H54 (cell line): ENCODE results near the gene AP3B1.
"Not testable (repeated sequence)": the region's sequence is repeated elsewhere in the genome, so short reads cannot be mapped to it uniquely, and the experiment has no call there.

Experiments
- DNase-seq: peaks from one replicate; pipeline ENCODE4 v3.0.0; 2011; ENCODE audit warnings: low spot score, mixed read lengths; ENCODE audit not compliant: insufficient read length
- FAIRE-seq: peaks from 3 replicates; lab custom pipeline; 2011; peaks lifted over from hg19 to GRCh38; lab: Jason Lieb, UNC
- POLR2A ChIP-seq: IDR thresholded peaks from 2 replicates; pipeline ENCODE4 v1.6.1; 2011; ENCODE audit warnings: low read depth, mild to moderate bottlenecking, low read length

The AP3B1 gene

DNA sequence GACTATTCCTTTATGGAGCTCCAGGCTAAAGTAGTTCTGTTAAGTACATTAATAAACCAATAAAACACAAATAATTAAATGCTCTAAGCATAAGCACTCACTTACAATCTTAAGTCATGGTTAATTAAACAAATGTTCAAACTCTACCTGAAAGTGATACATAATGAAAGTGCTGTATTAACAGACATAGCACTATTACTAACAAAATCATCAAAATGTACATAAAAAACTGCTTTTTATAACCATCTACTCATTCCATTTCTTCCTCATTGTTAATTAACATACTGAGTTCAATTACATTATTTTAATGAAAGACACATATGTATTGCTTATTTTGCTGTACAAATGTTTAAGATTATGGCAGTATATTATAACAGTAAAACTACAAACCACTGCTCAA is 107.3 kb downstream of the AP3B1 start:
- no peak for DNase-seq
- no peak for FAIRE-seq

DNA sequence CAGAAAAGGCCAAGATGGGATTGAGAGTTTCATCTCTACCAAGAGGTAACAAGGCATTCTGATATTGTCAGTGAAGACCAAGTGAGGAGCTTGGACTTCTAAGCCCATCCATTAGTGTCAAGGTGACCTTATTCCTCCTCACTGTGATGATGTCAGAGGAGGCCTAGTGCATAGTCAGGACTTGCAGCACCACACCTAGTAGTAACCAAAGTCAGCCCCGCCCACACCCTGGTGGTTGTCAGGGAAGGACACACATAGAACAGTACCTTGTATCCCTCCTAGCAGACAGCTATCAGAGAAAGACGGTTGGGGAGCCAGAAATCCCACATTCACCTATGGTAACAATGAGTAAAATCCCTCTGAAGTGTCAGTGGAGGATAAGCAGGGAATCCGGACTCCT is 111.7 kb downstream of the AP3B1 start:
- DNase-seq (no peak), FAIRE-seq (peak; percentile 30)
- TF ChIP-seq POLR2A, result no peak

More for the DNA sequence above, 107.3 kb downstream of the AP3B1 start:
- TF ChIP-seq POLR2A, result no peak

- DNase-seq (no peak), FAIRE-seq (no peak)
- TF ChIP-seq POLR2A, result no peak
These were observed 116.1 kb downstream of the AP3B1 start for GRCh38 chr5:78178356-78178755.

DNA sequence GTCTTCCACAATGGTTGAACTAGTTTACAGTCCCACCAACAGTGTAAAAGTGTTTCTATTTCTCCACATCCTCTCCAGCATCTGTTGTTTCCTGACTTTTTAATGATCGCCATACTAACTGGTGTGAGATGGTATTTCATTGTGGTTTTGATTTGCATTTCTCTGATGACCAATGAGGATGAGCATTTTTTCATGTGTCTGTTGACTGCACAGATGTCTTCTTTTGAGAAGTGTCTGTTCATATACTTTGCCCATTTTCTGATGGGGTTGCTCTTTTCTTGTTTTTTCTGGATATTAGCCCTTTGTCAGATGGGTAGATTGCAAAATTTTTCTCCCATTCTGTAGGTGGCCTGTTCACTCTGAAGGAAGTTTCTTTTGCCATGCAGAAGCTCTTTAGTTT is 124.2 kb downstream of the AP3B1 start:
- not testable (repeated sequence) for FAIRE-seq, DNase-seq

GRCh38 chr5:78162253-78162862 is 132.1 kb downstream of the AP3B1 start:
- TF ChIP-seq POLR2A, result no peak
- no peak for DNase-seq
- FAIRE-seq, result peak; percentile 79

DNA sequence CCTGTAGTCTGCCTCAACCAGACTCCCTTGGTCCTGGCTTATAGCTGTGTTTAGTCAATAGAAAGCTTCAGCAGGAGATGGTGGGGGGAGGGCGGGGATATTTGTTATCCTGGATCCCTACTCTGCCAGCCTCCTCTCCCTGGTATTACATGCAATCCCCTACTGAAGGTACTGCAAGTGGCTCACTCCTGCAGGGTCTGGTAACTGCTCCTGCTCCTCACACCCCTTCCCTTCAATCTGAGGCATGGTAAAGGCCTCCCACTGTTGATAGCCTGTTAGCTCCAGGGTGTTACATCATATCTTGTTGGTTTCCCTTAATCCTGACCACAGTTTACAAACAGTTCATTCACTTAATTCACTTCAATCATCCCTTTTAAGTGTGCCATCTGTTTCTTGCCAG is 137.5 kb downstream of the AP3B1 start:
- no peak for TF ChIP-seq POLR2A
- no peak for FAIRE-seq
- DNase-seq, result no peak

DNA sequence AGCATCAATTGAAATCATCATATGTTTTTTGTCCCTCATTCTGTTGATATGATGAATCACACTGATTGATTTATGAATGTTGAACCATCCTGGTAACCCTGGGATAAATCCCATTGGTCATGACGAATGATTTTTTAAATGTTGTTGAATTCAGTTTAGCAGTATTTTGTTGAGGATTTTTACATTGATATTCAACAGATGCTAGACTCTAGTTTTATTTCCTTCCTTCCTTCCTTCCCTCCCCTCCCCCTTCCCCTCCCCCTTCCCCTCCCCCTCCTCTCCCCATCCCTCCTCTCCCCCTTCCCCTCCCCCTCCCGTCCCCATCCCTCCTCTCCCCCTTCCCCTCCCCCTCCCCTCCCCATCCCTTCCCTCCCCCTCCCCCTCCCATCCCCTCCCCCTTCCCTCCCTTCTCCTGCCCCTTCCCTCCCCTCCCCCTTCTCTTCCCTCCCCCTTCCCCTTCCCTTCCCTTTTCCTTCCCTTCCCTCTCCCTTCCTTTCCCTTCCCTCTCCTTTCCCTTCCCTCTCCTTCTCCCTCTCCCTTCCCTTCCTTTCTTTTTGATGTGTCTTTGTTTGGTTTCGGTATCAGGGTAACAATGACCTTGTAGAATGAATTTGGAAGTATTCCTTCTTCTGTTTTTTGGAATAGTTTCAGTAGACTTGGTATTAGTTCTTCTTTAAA is 142.8 kb downstream of the AP3B1 start:
- TF ChIP-seq POLR2A, result no peak
- DNase-seq (no peak), FAIRE-seq (no peak)

DNA sequence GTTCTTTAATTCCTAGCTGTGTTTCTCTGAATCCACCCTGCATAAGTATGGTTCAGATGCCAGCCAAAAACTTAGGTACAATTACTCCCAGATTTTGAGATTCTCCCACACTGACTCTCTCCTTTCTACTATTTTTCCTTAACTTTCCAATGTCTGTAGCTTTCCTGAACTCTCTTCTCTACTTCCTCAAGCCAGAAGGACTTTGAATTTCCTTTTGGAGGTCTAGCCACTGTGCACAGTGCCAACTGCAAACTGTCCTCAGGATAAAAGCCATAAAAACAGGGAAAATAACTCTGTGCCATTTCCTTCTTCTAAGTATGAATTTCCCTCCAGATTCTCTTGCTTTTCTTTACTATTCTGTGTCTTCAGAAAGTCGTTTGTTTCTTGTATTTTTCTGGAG is 157.2 kb downstream of the AP3B1 start:
- DNase-seq, result no peak
- peak; percentile 11 for FAIRE-seq
- TF ChIP-seq POLR2A, result no peak

DNA sequence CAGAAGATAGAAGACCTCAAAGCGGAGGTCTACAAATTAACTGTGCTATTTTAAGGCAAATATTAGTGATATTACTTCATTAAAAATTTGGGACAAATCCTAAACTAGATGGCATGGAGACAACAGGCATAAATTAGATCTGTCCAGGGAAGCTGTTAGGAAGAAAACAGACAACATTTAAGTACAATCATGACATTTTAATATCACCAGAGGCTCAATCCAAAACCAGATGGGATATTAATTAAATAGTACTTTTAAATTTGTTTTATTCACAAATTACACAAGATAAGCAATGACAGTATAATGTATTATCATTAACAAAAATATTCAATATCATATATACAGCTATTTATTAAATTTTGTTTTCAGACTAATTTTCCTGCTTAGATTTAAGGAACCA is 161.1 kb downstream of the AP3B1 start:
- FAIRE-seq (no peak), DNase-seq (no peak)
- no peak for TF ChIP-seq POLR2A

DNA sequence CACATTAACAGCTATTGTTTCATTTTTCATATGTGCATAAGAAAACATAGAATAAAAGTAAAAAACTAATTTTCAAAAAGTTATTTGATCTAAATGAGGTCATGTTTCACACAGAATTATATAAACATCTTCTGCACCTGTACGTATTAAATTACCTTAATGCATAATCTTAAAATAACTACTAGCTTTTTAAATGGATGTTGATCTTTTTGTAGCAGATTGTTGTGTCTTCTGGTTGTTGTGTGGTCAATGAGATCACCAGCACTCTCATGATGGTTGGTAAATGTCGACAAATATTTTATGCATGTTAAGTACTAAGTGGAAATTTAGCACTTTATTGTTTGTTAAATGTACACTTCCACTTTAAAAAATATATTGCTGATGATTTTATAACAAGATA is 162.0 kb downstream of the AP3B1 start:
- no peak for TF ChIP-seq POLR2A
- DNase-seq, result no peak
- no peak for FAIRE-seq

DNA sequence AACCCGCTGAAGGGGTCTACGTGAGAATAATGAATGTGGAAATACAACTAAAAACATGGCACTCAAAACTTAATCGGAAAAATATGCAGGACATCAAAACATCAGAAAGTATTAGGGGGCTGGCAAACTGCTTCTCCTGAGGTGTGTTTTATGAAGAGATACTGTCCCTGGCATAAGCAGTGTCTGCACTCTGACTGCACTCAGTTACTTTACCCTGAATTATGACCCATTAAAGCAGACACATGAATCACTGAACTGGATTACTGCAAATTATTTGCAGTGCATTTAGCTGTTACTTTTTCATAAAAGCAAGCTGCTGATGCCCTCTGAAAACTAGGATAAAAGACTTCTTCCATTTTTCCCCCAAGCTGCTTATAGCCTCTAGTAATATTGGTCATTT is 164.9 kb downstream of the AP3B1 start:
- FAIRE-seq (no peak), DNase-seq (no peak)
- no peak for TF ChIP-seq POLR2A

GRCh38 chr5:78127875-78128274 is 166.6 kb downstream of the AP3B1 start:
- no peak for TF ChIP-seq POLR2A
- FAIRE-seq, result no peak
- no peak for DNase-seq

- DNase-seq (no peak), FAIRE-seq (no peak)
- TF ChIP-seq POLR2A, result no peak
These were observed 168.0 kb downstream of the AP3B1 start for GRCh38 chr5:78126536-78126935.

GRCh38 chr5:78116167-78116566 is 178.3 kb downstream of the AP3B1 start:
- DNase-seq, result no peak
- TF ChIP-seq POLR2A, result no peak
- FAIRE-seq, result no peak

- TF ChIP-seq POLR2A, result no peak
- no peak for DNase-seq
- no peak for FAIRE-seq
These were observed 180.7 kb downstream of the AP3B1 start for GRCh38 chr5:78113689-78114264.

DNA sequence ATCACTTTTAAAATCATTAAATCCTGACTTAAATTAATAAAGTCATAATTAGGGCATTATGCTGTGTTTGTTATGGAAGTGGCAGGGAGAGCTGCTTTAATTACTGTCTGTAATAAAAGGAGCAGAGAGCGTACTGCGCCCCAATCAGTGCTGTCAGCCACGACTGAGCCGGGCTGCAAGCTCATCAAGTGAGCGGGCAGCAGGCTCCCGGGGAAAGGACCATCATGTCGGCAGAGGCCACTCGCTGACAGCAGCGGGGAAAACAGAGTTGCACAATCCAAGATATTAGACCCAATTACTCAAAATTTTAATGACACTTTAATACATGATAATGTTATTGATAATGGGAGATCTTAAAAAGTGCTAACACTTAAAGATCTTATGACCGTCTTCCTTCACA is 181.6 kb downstream of the AP3B1 start:
- no peak for DNase-seq
- no peak for TF ChIP-seq POLR2A
- no peak for FAIRE-seq
